Endodermal cell (in vitro differentiated cells): ENCODE results near the gene TRPV5. TPM values are rescaled to one million over a fixed set of nuclear protein-coding genes. Genes with fewer than 3 reads are reported as not detected.

ENCODE experiments used
- DNase-seq: peaks from one replicate; pipeline ENCODE4 v3.0.0-alpha.2; 2017
- H3K27ac ChIP-seq: 2 replicates; pipeline ENCODE4 v1.5.1; 2013; ENCODE audit warnings: mild to moderate bottlenecking, low read depth, low read length, moderate library complexity
- H3K27me3 ChIP-seq: 2 replicates; pipeline ENCODE4 v1.6.1; 2013; ENCODE audit warnings: mild to moderate bottlenecking, low read length, moderate library complexity; ENCODE audit not compliant: insufficient read depth, control insufficient read depth, poor library complexity, severe bottlenecking
- H3K36me3 ChIP-seq: 2 replicates; pipeline ENCODE4 v1.7.0; 2013; ENCODE audit warnings: mild to moderate bottlenecking, low read length, moderate library complexity; ENCODE audit not compliant: control insufficient read depth, insufficient read depth
- H3K4me1 ChIP-seq: one replicate; pipeline ENCODE4 v1.7.0; 2013; ENCODE audit warnings: low read length; ENCODE audit not compliant: control insufficient read depth, insufficient read depth
- H3K4me3 ChIP-seq: 2 replicates; pipeline ENCODE4 v1.5.1; 2013; ENCODE audit warnings: mild to moderate bottlenecking, low read length, moderate library complexity
- H3K9ac ChIP-seq: 2 replicates; pipeline ENCODE4 v1.6.1; 2013; ENCODE audit warnings: mild to moderate bottlenecking, low read length, moderate library complexity; ENCODE audit not compliant: poor library complexity, severe bottlenecking; ENCODE audit errors: extremely low read depth
- H3K9me3 ChIP-seq: 2 replicates; pipeline ENCODE4 v1.6.1; 2013; ENCODE audit warnings: mild to moderate bottlenecking, low read length, moderate library complexity; ENCODE audit not compliant: control insufficient read depth
- H3K27ac Mint-ChIP-seq: 2 replicates; pipeline ENCODE4 v1.8.0; 2020; ENCODE audit warnings: mixed read lengths
- H3K27me3 Mint-ChIP-seq: 2 replicates; pipeline ENCODE4 v1.8.0; 2021; ENCODE audit warnings: mild to moderate bottlenecking, mixed read lengths; ENCODE audit not compliant: insufficient read depth
- H3K36me3 Mint-ChIP-seq: 2 replicates; pipeline ENCODE4 v1.8.0; 2020; ENCODE audit warnings: low read depth, mixed read lengths
- H3K4me1 Mint-ChIP-seq: 2 replicates; pipeline ENCODE4 v1.8.0; 2020; ENCODE audit warnings: mixed read lengths
- H3K4me3 Mint-ChIP-seq: 2 replicates; pipeline ENCODE4 v1.8.0; 2020; ENCODE audit warnings: mild to moderate bottlenecking, moderate library complexity, mixed read lengths
- H3K9me3 Mint-ChIP-seq: 2 replicates; pipeline ENCODE4 v1.8.0; 2020; ENCODE audit warnings: mild to moderate bottlenecking, mixed read lengths
- WGBS, 2 experiments: methylation state at CpG; one replicate each; pipeline versions ENCODE4 v1.1.5 to v1.1.7; 2013; ENCODE audit warnings: missing lambda C conversion rate in 2 of 2, mixed read lengths in 1 of 2; ENCODE audit not compliant: insufficient coverage in 1 of 2, insufficient read length in 1 of 2; 5-methylcytosine and 5-hydroxymethylcytosine counted together
- total RNA-seq, 2 donors: library from RNA; stranded (reverse); fragmentation: NEBNext Ultra II Directional in 1 of 2; extraction: Animal tissue kit (Norgen Biotek cat#: 25700) in 1 of 2; gene quantifications; 2 replicates in 1 of 2; 3 replicates in 1 of 2; pipeline ENCODE4 v1.2.1, GENCODE V29; 2021
- TF ChIP-seq, protein P1 (sequence below): fragments of 200-600 bp; sonication (generic); conservative IDR thresholded peaks from 2 replicates; pipeline ENCODE4 v1.5.0; 2021; ENCODE audit warnings: antibody characterized with exemption, mild to moderate bottlenecking

Gene TRPV5
- total RNA-seq, 2 donors from 2014 or later = 0.15 to 0.22 TPM

- WGBS, 2 experiments = 21 to 38% methylated on average over 1 of the region's 1 CpG
- peaks cover 21% of the 10 kb centered on the region for H3K36me3 Mint-ChIP-seq
- TF ChIP-seq, protein P1, sequence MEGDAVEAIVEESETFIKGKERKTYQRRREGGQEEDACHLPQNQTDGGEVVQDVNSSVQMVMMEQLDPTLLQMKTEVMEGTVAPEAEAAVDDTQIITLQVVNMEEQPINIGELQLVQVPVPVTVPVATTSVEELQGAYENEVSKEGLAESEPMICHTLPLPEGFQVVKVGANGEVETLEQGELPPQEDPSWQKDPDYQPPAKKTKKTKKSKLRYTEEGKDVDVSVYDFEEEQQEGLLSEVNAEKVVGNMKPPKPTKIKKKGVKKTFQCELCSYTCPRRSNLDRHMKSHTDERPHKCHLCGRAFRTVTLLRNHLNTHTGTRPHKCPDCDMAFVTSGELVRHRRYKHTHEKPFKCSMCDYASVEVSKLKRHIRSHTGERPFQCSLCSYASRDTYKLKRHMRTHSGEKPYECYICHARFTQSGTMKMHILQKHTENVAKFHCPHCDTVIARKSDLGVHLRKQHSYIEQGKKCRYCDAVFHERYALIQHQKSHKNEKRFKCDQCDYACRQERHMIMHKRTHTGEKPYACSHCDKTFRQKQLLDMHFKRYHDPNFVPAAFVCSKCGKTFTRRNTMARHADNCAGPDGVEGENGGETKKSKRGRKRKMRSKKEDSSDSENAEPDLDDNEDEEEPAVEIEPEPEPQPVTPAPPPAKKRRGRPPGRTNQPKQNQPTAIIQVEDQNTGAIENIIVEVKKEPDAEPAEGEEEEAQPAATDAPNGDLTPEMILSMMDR = no peak
- peaks cover 5% of the 10 kb centered on the region for H3K4me1 ChIP-seq
- no peaks in the 10 kb centered on the region for H3K27me3 ChIP-seq
- H3K4me3 ChIP-seq = no peak overlapping the region
- no peaks in the 10 kb centered on the region for H3K9me3 ChIP-seq
- H3K36me3 ChIP-seq = no peaks in the 10 kb centered on the region
- H3K9ac ChIP-seq = no peak overlapping the region
- H3K27ac ChIP-seq = no peak overlapping the region
- DNase-seq = no peak
- peak overlapping the region; percentile 70 for H3K4me3 Mint-ChIP-seq
- H3K9me3 Mint-ChIP-seq = no peaks in the 10 kb centered on the region
- peak overlapping the region; percentile 22 for H3K27ac Mint-ChIP-seq
- H3K4me1 Mint-ChIP-seq = peaks cover 65% of the 10 kb centered on the region
- H3K27me3 Mint-ChIP-seq = no peaks in the 10 kb centered on the region
These were observed 29.4 kb upstream of the TRPV5 start for GRCh38 chr7:142962991-142963390.

GRCh38 chr7:142961973-142962926, 28.7 kb upstream of the TRPV5 start, which contains the start of gene KEL:
Gene KEL, minus strand, starts transcription at chr7:142962363. Its CDS starts 157 bp downstream, at chr7:142962206.
- Histone ChIP-seq H3K4me3 (peak within 1 kb of the TSS; percentile 73), H3K9me3 (no peaks in the 10 kb centered on the region), H3K27me3 (no peaks in the 10 kb centered on the region), H3K9ac (no peak within 1 kb of the TSS), H3K4me1 (peaks cover 9% of the 10 kb centered on the region), H3K27ac (no peak within 1 kb of the TSS), H3K36me3 (no peaks in the 10 kb centered on the region)
- Mint-ChIP-seq H3K27me3 (no peaks in the 10 kb centered on the region), H3K9me3 (no peaks in the 10 kb centered on the region), H3K36me3 (peaks cover 25% of the 10 kb centered on the region), H3K4me3 (peak within 1 kb of the TSS; percentile 70), H3K4me1 (peaks cover 73% of the 10 kb centered on the region), H3K27ac (peak within 1 kb of the TSS; percentile 53)
- WGBS, 2 experiments = 66 to 69% methylated on average over 4 to 9 of the region's 9 CpGs
- peak; percentile 76 for DNase-seq
- TF ChIP-seq, protein P1 = no peak

GRCh38 chr7:142961595-142961972, 28.0 kb upstream of the TRPV5 start:
- H3K9ac ChIP-seq = no peak overlapping the region
- peak overlapping the region; percentile 73 for H3K4me3 ChIP-seq
- 85 to 100% methylated on average over 1 to 4 of the region's 4 CpGs for WGBS, 2 experiments
- H3K27me3 Mint-ChIP-seq = no peaks in the 10 kb centered on the region
- H3K27ac Mint-ChIP-seq = peak overlapping the region; percentile 53
- TF ChIP-seq, protein P1 = no peak
- H3K36me3 Mint-ChIP-seq = peaks cover 31% of the 10 kb centered on the region
- H3K4me3 Mint-ChIP-seq = peak overlapping the region; percentile 70
- DNase-seq = no peak
- H3K4me1 ChIP-seq = peaks cover 12% of the 10 kb centered on the region
- no peak overlapping the region for H3K27ac ChIP-seq
- H3K4me1 Mint-ChIP-seq = peaks cover 78% of the 10 kb centered on the region
- no peaks in the 10 kb centered on the region for H3K27me3 ChIP-seq
- H3K9me3 ChIP-seq = no peaks in the 10 kb centered on the region
- no peaks in the 10 kb centered on the region for H3K36me3 ChIP-seq
- H3K9me3 Mint-ChIP-seq = peaks cover under 1% of the 10 kb centered on the region
